Tibial nerve (tissue), 4 donors: Measurements from ENCODE around the gene RNF144B. TPM values are rescaled to one million over a fixed set of nuclear protein-coding genes. Genes with fewer than 3 reads are reported as not detected.

Source experiments
- DNase-seq, 2 donors: peaks; one replicate each; pipeline ENCODE4 v3.0.0-alpha.2; 2019; ENCODE audit warnings: low spot score in 2 of 2
- H3K27ac ChIP-seq, 4 donors: fragments of 200-600 bp; sonication (generic) in 3 of 4; one replicate each; pipeline ENCODE4 v1.5.1; 2017 to 2019; ENCODE audit warnings: mild to moderate bottlenecking in 1 of 4
- H3K27me3 ChIP-seq, 2 donors: fragments of 200-600 bp; sonication (generic) in 1 of 2; one replicate each; pipeline versions ENCODE4 v1.5.1 to v1.6.0; 2017 to 2019
- H3K36me3 ChIP-seq, 3 donors: fragments of 200-600 bp; sonication (generic); one replicate each; pipeline ENCODE4 v1.5.1; 2018 to 2019
- H3K4me1 ChIP-seq, 4 donors: fragments of 200-600 bp; sonication (generic) in 3 of 4; one replicate each; pipeline ENCODE4 v1.5.1; 2017 to 2019
- H3K4me3 ChIP-seq, 4 donors: fragments of 200-600 bp; sonication (generic) in 3 of 4; one replicate each; pipeline ENCODE4 v1.5.1; 2017 to 2019; ENCODE audit warnings: mild to moderate bottlenecking in 1 of 4, moderate library complexity in 1 of 4
- H3K9me3 ChIP-seq, 4 donors: fragments of 200-600 bp; sonication (generic) in 3 of 4; one replicate each; pipeline ENCODE4 v1.5.1; 2017 to 2019
- CTCF ChIP-seq, 5 experiments: fragments of 200-600 bp in 3 of 5; fragments of 450-650 bp in 2 of 5; sonication (generic) in 3 of 5; IDR thresholded peaks; one replicate each; pipeline ENCODE4 v1.5.1; 2016 to 2019; ENCODE audit warnings: antibody characterized with exemption in 5 of 5, mild to moderate bottlenecking in 3 of 5, moderate library complexity in 2 of 5
- EP300 ChIP-seq, 2 donors: sonication (generic); formaldehyde crosslinking; IDR thresholded peaks; one replicate each; pipeline ENCODE4 v1.6.1; 2017; ENCODE audit warnings: antibody characterized with exemption in 2 of 2, mild to moderate bottlenecking in 1 of 2
- POLR2A ChIP-seq, 2 donors: fragments of 450-650 bp; IDR thresholded peaks; one replicate each; pipeline ENCODE4 v1.6.1; 2017; ENCODE audit warnings: antibody characterized with exemption in 2 of 2, mild to moderate bottlenecking in 2 of 2, moderate library complexity in 2 of 2
- WGBS, 2 donors: methylation state at CpG; one replicate each; pipeline ENCODE4 v1.1.5; 2018; 5-methylcytosine and 5-hydroxymethylcytosine counted together
- total RNA-seq, 4 donors: library from RNA; depleted of rRNA; stranded (reverse); fragments of >200 nt; gene quantifications; one replicate each; pipeline ENCODE4 v1.1.0, GENCODE V29; 2016

RNF144B gene
- total RNA-seq, 4 donors from 2014 or later, result 6.5 to 15.5 (median 13.6) TPM

GRCh38 chr6:18414116-18414515, 27.0 kb downstream of the RNF144B start:
- TF ChIP-seq EP300 (IDR thresholded peaks at IDR 0.05) (no peak), POLR2A (IDR thresholded peaks at IDR 0.05) (no peak)
- Histone ChIP-seq H3K36me3 (no peaks in the 10 kb centered on the region), H3K4me3 (no peak overlapping the region), H3K9me3 (no peaks in the 10 kb centered on the region), H3K27me3 (no peaks in the 10 kb centered on the region), H3K4me1 (peaks cover 0 to 15% (median 0%) of the 10 kb centered on the region in 4 donors), H3K27ac (no peak overlapping the region)
- WGBS, 2 donors, result 78 to 80% methylated on average over 1 of the region's 1 CpG
- no peak for DNase-seq

GRCh38 chr6:18415207-18415606, 28.1 kb downstream of the RNF144B start:
- H3K27me3 ChIP-seq, result no peaks in the 10 kb centered on the region
- no peak overlapping the region for H3K27ac ChIP-seq
- H3K4me3 ChIP-seq, result no peak overlapping the region
- H3K9me3 ChIP-seq, result no peaks in the 10 kb centered on the region
- 91 to 93% methylated on average over 11 of the region's 11 CpGs for WGBS, 2 donors
- no peaks in the 10 kb centered on the region for H3K36me3 ChIP-seq
- H3K4me1 ChIP-seq, result peaks cover 0 to 15% (median 0%) of the 10 kb centered on the region in 4 donors
- no peak for DNase-seq
- TF ChIP-seq POLR2A (IDR thresholded peaks at IDR 0.05), result no peak
- no peak for TF ChIP-seq EP300 (IDR thresholded peaks at IDR 0.05)
- TF ChIP-seq CTCF (IDR thresholded peaks at IDR 0.05), result no peak

GRCh38 chr6:18415671-18416340, 28.7 kb downstream of the RNF144B start:
- H3K27me3 ChIP-seq, result no peaks in the 10 kb centered on the region
- H3K9me3 ChIP-seq, result no peaks in the 10 kb centered on the region
- peaks cover 0 to 15% (median 0%) of the 10 kb centered on the region in 4 donors for H3K4me1 ChIP-seq
- TF ChIP-seq POLR2A (IDR thresholded peaks at IDR 0.05), result no peak
- TF ChIP-seq CTCF (IDR thresholded peaks at IDR 0.05), result no peak
- no peak for TF ChIP-seq EP300 (IDR thresholded peaks at IDR 0.05)
- no peaks in the 10 kb centered on the region for H3K36me3 ChIP-seq
- H3K27ac ChIP-seq, result peak overlapping the region in 2 of 4 donors; percentile 16 to 23
- H3K4me3 ChIP-seq, result no peak overlapping the region
- WGBS, 2 donors, result 40 to 58% methylated on average over 4 of the region's 4 CpGs
- DNase-seq, result no peak

GRCh38 chr6:18416341-18416679, 29.2 kb downstream of the RNF144B start:
- H3K4me3 ChIP-seq, result no peak overlapping the region
- no peaks in the 10 kb centered on the region for H3K27me3 ChIP-seq
- no peak for DNase-seq
- peak overlapping the region in 1 of 4 donors; percentile 16 for H3K27ac ChIP-seq
- no peaks in the 10 kb centered on the region for H3K36me3 ChIP-seq
- no peak for TF ChIP-seq CTCF (IDR thresholded peaks at IDR 0.05)
- TF ChIP-seq EP300 (IDR thresholded peaks at IDR 0.05), result no peak
- no peak for TF ChIP-seq POLR2A (IDR thresholded peaks at IDR 0.05)
- H3K9me3 ChIP-seq, result no peaks in the 10 kb centered on the region
- 63 to 64% methylated on average over 2 of the region's 2 CpGs for WGBS, 2 donors
- peaks cover 0 to 15% (median 0%) of the 10 kb centered on the region in 4 donors for H3K4me1 ChIP-seq

GRCh38 chr6:18420328-18420727, 33.2 kb downstream of the RNF144B start:
- 89% methylated on average over 3 of the region's 3 CpGs for WGBS, 2 donors
- DNase-seq, result no peak
- Histone ChIP-seq H3K4me3 (no peak overlapping the region), H3K27ac (no peak overlapping the region), H3K4me1 (peaks cover 0 to 15% (median 0%) of the 10 kb centered on the region in 4 donors), H3K9me3 (no peaks in the 10 kb centered on the region), H3K27me3 (no peaks in the 10 kb centered on the region), H3K36me3 (no peaks in the 10 kb centered on the region)
- TF ChIP-seq CTCF (IDR thresholded peaks at IDR 0.05) (no peak), POLR2A (IDR thresholded peaks at IDR 0.05) (no peak)
